IMR-90 (cell line): Measurements from ENCODE around the gene FGGY.

Experiments used
- CEBPB ChIP-seq: IDR thresholded peaks from 2 replicates; pipeline ENCODE4 v1.6.1; 2012; ENCODE audit warnings: low read depth, low read length, improper control_type of control experiment
- CTCF ChIP-seq: conservative IDR thresholded peaks from 2 replicates; pipeline ENCODE4 v1.5.1; 2012; ENCODE audit warnings: mild to moderate bottlenecking, low read depth, low read length, improper control_type of control experiment
- FOS ChIP-seq: fragments of 150-350 bp; IDR thresholded peaks from 2 replicates; pipeline ENCODE4 v1.6.1; 2016; ENCODE audit warnings: low read depth, low read length
- MXI1 ChIP-seq: IDR thresholded peaks from 2 replicates; pipeline ENCODE4 v1.6.1; 2012; ENCODE audit warnings: low read depth, mild to moderate bottlenecking, low read length, moderate library complexity, borderline replicate concordance
- POLR2A ChIP-seq: IDR thresholded peaks from 2 replicates; pipeline ENCODE4 v1.6.1; 2012; ENCODE audit warnings: mild to moderate bottlenecking, low read depth, low read length
- RAD21 ChIP-seq: IDR thresholded peaks from 2 replicates; pipeline ENCODE4 v1.6.1; 2012; ENCODE audit warnings: low read length, improper control_type of control experiment
- RFX5 ChIP-seq: IDR thresholded peaks from 2 replicates; pipeline ENCODE4 v1.8.0; 2012; ENCODE audit warnings: low read depth, mild to moderate bottlenecking, low read length, moderate library complexity
- USF2 ChIP-seq: fragments of 150-350 bp; IDR thresholded peaks from 2 replicates; pipeline ENCODE4 v1.6.1; 2017; ENCODE audit warnings: mild to moderate bottlenecking, antibody characterized with exemption, low read length, low read depth

GRCh38 chr1:59554752-59555151, 257.9 kb downstream of the FGGY start:
- TF ChIP-seq CTCF (no peak), RAD21 (no peak), MXI1 (no peak), POLR2A (no peak), RFX5 (no peak), CEBPB (no peak), USF2 (no peak), FOS (no peak)
